Measurements from ENCODE around the gene TRAIP.
"Not testable (repeated sequence)": the region's sequence is repeated elsewhere in the genome, so short reads cannot be mapped to it uniquely, and the experiment has no call there.

The TRAIP gene

DNA sequence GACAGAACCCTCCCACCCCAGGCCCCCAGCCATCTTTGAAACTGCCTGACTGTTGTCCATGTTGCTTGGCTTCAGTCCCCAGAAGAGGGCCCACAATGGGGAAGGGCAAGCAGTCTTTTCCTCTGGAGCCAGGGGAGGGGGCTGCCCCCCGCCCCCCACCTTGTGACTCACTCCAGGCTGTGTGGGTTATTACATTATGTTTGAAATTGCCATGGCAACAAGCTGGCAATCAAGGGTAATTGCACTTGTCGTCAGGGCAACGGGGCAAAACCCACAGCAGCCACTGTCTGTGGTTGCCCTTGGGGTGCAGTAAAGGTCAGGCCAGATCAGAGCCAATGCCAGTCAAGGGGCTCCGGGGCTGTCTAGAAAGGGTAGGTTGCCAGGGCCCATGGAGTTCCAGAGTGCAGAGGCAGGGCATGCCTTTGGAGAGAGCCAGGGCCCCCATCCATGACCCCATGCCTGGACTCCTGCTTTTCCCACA lies 16.5 kb upstream of the TRAIP start:
- DNase-seq: no peak

DNA sequence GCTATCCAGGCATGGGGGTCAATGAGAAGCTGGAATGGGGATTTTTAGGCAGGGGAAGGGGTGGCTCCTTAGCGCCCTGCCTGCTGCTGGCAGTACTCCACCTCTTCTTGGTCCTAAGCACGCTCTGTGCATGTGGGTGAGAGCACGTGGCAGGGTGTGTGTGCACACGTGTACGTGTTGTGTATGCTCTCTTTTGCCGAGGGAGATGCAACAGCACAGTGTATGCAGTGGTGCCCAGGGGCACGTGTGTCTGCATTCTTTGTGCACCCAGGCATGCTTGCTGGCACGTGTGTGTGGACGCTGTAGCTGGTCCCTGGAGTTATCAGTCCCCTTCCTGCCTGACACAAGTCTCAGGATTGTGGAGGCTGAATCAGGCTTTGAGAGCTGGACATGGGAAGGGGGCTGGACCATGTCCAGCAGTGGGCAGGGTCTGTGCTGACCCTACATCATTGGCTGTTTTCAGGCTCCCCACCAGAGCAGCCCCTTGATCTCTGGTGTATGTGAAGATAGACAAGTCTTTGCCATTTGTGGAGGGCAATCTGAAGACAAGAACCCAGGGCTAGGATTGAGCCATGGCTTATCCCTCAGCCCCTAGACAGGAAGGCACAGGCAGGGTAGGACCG lies 15.3 kb upstream of the TRAIP start:
- DNase-seq: no peak

DNA sequence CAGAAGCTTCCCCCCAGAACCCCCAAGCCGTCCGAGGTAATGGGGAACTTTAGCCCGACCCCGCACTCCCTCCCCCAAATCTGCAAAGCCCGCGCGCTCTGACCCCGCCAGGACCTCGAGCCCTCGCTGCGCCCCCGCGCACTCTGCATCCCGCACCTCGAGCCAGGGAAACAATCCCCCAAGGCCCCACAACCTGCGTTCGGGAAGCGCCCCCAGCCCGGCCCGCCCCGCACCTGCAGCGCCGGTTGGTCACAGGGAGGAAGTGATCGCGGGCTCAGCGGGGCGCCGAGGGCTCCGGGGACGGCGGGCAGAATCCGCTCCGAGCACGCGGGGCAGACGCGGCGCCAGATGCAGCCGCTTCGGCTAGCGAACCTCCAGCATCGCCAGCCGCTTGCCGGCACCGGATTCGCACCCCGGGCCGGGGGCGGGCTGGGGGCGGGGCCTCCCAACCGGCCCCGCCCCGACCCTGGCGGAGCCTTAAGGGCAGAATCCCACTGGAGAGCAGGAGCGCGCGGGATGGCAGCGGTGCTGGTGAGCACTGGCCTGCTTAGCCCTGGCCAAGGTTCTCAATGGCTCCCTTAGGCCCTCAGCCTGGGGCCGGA lies 13.3 kb upstream of the TRAIP start, which contains the start of gene CAMKV:
TSS of gene CAMKV (minus strand) at position 382 of the 602 bp plus-strand sequence. CDS start 7,518 bp downstream, outside the sequence.
- peak; percentile 26 to 52 for DNase-seq

DNA sequence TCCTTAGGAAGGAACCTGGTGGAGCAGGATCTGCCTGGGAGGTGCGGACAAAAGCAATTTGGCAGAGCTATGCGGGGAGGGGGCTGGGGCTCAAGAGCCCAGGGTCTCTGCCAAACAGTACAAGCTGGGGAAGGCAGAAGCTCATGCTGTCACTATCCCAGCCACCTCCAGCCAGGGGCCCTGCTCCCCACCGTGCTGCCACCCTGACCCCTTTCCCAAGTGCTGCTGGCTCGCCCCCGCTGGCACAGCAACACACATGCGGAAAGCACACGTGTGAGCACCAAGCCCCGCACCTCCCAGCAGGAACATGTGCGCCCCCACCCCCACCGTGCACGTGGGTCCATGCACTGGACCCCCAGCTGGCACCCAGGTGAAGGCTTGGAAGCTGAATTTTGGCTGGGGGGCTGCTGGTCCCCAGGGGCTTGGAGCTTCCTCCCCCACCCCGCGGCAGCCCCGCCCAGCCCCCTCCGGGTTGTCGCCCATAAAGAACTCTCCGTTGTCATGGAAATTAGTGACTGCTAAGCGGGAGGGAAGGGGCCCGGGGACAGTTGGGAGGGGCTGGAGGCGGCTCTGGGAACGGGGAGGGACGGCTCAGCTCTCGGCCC lies 12.6 kb upstream of the TRAIP start:
- peak in 1 of 2 donors; percentile 8 for DNase-seq

DNA sequence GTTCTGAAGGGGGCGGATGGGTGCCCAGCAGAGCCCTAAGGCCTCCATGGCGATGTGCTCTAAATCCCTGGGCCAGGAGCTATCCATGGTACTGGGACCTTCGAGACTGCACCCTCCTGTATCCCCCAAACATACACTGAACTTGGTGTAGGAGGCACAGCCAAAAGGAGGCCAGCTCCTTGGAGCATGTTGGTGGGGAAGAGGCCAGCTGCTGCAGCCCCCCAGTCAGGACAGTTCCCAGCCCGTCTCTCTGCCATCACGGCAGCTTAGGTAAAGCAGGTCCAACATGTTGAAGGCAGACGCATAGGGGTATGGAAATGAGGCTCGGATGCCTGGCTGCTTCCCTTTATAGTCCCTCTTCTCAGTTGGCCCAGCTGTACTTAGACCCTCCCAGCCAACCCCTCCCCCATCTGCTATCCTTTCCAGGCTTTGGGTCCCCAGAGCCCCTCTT lies 11.5 kb upstream of the TRAIP start:
- DNase-seq: no peak

DNA sequence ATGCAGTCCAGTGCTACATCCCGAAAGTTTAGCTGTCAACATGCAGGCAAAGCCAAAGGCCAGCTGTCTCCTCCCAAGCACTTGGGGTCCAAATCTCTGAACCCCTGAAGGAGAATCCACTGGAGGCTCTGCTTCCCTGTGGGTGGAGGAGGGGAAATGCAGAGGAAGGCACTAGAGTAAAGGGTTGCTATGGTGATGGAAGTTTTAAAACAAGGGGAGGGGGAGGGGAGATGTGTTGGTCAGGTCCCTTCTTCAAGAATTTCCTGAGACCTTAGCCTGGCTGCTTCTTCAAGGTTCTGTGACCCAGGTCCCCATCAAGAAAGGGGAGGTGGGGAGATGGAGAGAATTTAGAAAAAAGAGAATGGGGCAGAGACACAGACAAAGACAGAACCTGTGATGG lies 11.0 kb upstream of the TRAIP start:
- no peak for DNase-seq

DNA sequence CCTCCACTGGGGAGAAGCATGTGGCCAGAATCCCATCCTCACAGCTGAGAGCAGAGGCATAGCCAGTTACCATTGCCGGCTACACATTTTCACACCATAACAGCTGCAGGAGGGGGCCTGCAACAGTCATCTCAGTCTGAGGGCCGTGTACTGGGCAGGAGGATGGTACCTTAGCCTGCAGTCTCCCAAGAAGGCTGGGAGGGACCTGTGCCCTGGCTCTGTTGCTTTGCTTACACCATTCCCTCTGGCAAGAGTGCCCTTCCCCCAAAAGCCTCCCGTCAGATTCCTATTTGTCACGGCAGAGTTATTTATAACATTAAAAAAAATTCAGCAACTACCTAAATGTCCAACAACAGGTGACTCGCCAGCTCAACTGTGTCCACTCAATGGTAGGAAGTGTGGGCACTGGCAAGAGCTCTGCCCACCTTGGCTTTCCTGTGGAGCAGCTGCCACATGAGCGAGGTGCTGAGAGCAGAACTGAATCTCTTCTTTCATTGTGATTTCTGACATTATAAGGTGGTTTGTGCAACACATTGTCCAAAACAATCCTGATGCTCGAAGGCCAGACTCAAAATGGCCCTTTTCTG lies 8.9 kb upstream of the TRAIP start:
- no peak for DNase-seq

DNA sequence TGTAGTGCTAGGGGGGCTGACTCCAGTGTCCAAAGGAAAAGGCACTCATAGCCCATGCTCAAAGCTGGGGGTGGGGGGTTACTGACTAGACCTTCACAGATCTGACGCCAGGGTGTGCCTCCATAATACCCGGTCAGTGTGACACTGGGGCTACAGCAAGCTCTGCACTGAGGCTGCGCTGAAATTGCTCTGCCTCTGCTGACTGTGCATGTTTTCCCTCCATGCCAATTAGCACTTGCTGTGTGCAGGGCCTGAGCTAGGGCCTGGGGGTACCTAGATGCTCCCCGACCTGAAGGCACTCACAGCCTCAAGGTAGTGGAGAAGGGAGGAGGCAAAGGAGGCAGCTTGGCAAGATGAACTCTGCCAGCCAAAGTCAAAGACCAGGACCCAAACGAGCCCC lies 8.1 kb upstream of the TRAIP start:
- DNase-seq: no peak

DNA sequence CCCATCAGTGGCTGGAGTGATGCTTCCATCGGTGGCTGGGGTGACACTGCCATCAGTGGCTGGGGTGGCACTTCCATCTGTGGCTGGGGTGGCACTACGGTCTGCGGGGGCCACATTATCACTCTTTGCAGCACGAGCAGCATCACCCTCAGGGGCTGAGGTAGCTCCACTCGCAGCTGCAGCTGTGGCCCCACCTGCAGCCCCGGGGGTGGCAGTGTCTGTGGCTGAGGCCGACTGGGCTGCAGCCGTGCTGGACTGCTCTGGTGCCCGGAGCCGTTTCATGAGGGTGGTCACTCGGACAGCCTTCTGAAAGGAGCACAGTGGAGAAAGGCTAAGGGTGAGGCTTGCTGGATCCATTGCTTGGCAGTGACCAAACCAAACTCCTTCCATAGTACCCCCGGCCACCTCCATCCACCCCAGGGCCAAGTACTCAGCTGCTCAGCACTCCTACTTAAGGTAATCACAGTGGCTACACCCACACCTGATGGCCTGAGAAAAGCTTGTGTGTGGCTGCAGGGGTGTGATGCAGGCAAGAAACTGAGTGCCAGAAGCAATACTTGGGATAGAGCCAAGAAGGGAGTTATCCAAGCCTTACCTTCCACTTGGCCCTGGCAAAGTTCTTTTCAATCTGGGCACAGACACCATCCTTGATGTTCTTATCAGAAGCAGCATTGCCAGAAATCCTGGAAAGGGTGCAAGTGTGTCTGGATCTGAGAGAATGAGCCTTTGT lies 3.4 kb upstream of the TRAIP start:
- no peak for DNase-seq

DNA sequence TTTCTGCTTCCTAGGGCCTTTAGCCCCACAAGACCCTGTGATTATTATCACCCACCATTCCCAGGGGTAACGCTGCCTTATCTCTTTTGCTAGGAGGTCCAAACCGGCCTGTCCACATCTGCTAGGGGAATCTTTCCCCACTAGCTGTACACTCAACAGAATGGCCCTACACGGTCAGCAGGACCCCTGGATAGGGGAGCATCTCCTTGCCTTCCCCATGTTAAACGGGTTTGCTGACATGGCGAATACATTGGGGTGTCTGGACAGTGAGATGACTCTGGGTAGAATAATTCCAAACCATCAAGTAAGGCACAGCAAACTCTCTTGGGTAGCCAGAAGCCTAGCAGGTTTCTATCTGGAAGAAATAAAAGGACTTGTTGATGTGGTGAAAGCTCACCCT lies 702 bp downstream of the TRAIP start:
- no peak for DNase-seq

DNA sequence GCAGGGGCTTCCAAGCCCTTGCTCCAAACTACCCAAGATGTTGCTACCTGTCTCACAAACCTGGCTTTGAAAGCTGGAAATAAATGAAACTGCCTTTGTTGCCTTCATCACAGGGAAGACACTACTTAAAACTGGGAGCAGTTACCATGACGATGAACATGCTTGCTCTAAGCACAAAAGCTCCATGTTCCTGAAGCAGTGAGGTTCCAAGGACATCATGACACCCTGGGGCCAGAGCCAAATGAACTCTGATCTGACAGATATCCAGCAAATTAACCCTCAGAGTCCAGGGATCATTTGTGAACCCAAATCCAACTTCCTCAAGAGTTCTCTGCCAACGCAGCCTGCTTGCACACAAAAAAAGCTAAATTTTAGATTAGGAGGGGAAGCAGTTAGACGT lies 10.7 kb downstream of the TRAIP start:
- DNase-seq: no peak

DNA sequence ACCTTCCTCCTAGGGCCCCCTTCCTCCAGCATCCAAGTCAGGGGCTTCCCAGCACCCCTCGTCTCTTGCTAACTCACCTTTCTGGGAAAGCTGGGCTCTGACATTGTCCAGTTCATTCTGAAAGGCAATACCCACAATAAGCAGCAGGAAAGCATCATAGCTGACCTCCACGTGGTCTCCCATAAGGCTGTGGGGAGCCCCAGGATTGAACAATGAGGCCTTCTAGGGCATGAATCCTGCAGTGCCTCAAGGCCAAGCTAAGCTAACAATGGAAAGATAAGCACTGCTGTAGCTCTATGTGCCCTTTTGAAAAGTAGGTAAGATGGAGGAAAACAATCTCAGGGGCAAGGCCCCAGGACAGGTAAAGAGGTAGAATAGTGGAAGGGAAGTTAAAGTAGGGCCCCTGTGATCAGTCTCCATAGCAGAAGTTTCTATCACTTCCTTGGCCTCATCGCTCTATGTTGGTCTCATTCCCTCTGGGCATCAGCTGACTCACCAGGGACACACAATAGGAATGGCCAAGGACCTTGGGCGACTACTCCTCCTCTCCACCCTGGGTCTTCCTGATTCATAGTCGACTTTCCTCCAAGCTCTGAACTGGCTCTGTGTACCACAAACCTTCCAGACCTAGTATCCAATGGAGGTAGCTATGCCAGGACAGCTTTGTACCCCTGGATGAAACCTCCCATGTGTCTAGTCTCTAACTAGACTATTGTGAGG lies 11.7 kb downstream of the TRAIP start:
- no peak for DNase-seq

DNA sequence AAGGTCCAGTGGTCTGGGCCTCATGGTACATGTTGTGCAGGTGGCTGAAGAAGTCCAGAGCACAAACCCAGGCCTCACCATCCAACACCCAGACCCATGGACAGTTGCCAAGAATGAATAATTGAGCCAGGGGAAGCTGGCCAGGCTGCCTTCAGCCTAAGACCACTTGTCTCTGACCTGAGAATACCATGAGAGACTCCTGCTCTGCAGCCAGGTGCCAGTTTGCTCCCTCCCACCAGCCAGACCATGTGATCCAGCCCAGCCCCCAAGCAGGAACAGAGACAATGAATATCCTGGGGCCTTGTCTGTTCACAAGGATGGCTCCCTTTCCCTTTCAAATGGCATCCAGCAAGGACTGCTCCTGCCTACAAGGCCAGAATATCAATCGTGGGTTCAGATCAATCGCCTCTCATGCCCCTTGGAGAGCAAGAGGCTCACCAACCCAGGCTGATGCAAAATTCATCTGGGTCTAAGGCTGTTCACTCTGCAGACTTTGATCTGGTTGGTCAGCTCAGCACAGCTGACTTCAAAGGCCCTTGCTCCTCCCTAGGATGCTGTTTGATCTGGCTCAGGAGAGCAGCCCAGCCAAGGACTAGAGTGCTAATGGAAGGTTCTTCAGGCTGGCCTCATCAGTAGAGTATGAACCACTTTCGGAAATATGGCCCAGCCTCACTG lies 13.4 kb downstream of the TRAIP start:
- no peak for DNase-seq

DNA sequence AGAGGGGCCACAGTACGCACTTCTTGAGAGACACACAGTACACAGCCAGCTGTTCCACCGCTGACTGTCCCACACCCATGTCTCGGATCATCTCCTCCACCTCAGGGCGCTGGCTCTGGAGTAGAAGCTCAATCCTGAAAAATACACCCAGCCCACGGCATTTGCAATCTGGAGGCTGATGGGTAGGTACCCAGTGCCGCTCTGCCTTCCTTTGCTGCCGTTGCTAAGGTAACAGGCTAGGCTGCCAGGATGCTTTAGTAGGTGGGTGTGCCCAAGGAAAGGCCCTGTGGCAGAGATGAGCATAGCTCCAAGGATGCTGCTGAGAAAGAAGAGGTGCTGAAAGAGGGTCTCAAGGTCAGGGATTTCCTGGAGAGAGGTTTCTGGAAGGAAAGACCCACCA lies 14.6 kb downstream of the TRAIP start:
- DNase-seq: no peak

DNA sequence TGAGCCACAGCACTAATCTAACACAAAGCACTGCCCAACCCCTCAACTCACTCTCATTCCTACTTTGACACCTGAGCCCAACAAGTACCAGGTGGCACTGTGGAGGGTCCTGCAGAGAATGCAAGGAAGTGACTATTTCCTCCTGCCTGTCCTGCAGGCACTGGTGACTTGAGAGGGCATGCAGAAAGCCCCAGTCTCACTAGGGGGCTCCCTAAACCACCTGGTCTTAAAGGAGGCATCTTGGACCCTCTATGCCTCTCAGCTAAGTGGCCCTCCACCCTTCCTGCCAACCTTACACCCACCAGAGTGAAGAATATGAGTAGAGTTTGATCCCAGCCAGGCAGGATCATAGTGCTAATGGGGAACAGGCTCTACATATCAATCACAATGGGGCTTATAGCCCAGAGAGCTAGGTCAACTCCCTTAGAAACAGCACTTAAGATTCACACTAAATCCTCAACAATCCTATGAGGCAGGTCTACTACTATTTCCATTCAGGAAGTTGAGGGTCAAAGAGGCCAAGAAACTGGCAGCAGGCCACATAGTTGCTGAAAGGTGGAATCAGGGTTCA lies 15.2 kb downstream of the TRAIP start:
- no peak for DNase-seq

DNA sequence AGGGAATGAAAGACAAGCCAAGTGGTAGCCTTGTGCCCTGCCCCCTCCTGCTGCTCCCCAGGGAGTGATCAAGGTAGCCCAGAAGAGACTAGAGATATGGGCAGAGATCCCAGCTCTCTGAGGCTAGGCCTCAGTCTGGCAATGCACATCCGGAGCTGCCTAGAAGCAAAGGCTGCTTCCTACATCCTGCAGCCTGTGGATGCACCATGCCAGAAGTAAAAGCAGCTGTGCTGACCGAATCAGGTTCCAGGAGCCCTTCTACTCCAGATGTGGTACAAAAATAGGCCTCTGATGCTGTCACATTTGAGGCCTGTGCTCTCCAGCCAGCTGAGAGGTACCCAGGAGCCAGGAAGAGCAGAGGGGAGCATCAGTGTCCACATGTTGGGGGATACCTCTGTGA lies 16.0 kb downstream of the TRAIP start:
- no peak for DNase-seq

DNA sequence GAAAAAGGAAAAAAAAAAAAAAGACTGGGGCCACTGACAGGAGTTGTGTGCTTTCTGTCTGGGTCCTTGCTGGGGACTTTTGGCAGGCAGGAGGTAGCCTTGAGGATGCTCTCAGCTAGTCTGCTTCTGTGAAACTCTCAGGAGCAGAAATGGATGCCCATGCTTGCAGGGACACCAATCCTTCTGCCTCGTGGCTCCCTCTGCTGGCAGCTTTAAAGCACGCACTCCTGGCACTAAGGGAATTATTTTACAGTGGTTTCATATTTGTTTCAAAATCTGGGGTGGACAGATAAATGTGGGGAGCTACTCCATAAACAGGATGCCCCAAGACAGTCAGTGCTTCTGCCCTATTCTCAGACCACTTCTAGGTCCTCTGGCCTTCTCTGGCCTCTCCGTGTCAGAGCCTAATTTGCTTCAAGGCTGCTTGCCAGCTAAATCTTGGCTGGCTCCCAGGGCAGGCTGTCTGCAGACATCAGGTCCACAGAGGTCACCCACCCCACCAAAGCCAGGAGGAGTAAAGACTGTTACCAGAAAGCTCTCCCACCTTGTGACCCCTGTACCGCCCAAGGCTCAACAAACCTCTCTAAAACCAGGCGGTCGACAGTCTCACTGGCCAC lies 17.1 kb downstream of the TRAIP start:
- DNase-seq: peak; percentile 82 to 83

DNA sequence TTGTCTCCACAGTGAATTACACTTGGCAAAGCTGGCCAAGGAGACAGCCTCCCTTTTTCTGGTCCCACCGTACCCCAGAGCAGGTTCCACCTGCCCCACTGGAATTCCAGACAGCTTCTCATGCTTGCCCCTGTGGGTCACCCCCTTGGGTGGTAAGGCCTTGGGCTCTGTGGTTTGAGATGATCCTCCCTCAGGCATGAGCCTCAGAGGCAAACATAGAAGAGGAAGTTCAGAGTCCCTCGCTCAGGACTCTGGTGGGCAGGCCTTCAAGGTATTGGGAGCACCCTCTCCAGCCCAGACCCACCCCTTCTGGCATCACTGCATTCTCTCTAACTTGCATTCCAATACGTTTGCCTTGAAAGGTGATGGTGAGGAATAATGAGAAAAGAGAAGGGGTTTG lies 25.0 kb downstream of the TRAIP start:
- no peak for DNase-seq

DNA sequence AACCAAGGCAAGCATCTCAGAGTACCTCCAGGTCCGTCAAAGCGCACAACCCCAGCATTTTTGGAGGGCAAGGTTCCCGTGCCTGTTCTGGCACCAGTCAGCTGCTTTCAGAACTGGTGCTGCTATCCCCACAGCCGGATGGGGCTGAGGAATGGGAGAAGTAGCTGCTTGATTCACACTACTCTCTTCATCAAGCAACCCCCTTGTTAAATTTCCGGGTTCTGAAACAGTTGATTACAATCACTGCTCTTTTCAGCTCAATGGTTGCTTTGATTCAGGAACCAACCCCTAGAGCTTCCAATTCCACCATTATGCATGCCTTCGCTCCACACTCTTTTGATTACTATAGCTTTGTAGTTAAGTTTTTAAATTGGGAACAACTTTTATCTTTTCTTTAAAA lies 30.3 kb downstream of the TRAIP start:
- DNase-seq: no peak

DNA sequence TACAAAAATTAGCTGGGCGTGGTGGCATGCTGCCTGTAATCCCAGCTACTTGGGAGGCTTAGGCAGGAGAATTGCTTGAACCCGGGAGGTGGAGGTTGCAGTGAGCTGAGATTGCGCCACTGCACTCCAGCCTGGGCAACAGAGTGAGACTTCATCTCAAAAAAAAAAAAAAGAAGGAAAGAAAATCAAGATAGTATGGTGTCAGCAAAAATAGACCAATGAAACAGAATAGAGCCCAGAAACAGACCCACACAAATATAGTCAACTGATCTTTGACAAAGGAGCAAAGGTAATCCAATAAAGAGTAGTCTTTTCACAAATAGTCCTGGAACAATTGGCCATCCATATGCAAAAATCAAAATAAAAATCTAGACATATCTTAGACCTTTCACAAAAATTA lies 33.2 kb downstream of the TRAIP start:
- DNase-seq: not testable (repeated sequence)
